ENCODE data around the gene GRM1.

GRM1 gene

DNA sequence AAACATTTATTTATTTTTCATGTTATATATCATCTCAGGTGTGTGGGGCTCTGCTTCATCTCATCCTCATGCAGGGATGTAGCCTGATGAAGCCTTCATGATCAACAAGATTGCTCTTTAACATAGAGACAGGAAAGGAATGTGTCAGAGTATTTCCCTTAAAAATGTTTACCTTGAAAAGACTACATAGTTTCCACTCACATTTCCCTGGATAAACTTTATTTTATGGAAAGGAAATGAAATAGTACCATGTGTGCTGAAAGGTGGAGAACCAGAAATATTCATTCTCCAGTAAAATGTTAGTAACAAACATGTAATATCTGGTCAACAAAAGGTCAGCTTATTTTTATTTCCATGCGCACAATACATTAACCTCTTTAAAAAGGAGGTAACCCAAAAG lies 155.8 kb downstream of the GRM1 start:
- Histone ChIP-seq H3K4me3 (replicated peaks; ENCODE audit: insufficient read depth, low read length) (no peak overlapping the region), H3K27me3 (ENCODE audit: insufficient read depth, poor library complexity, severe bottlenecking) (no peaks in the 10 kb centered on the region), H3K27ac (replicated peaks) (no peak overlapping the region)
- no peak for DNase-seq (ENCODE audit: low read depth in 1 of 2, low spot score in 1 of 2)
- TF ChIP-seq, protein P1, sequence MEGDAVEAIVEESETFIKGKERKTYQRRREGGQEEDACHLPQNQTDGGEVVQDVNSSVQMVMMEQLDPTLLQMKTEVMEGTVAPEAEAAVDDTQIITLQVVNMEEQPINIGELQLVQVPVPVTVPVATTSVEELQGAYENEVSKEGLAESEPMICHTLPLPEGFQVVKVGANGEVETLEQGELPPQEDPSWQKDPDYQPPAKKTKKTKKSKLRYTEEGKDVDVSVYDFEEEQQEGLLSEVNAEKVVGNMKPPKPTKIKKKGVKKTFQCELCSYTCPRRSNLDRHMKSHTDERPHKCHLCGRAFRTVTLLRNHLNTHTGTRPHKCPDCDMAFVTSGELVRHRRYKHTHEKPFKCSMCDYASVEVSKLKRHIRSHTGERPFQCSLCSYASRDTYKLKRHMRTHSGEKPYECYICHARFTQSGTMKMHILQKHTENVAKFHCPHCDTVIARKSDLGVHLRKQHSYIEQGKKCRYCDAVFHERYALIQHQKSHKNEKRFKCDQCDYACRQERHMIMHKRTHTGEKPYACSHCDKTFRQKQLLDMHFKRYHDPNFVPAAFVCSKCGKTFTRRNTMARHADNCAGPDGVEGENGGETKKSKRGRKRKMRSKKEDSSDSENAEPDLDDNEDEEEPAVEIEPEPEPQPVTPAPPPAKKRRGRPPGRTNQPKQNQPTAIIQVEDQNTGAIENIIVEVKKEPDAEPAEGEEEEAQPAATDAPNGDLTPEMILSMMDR (IDR thresholded peaks at IDR 0.05; ENCODE audit: insufficient read depth, low read length) = no peak
- TF ChIP-seq, protein P2, sequence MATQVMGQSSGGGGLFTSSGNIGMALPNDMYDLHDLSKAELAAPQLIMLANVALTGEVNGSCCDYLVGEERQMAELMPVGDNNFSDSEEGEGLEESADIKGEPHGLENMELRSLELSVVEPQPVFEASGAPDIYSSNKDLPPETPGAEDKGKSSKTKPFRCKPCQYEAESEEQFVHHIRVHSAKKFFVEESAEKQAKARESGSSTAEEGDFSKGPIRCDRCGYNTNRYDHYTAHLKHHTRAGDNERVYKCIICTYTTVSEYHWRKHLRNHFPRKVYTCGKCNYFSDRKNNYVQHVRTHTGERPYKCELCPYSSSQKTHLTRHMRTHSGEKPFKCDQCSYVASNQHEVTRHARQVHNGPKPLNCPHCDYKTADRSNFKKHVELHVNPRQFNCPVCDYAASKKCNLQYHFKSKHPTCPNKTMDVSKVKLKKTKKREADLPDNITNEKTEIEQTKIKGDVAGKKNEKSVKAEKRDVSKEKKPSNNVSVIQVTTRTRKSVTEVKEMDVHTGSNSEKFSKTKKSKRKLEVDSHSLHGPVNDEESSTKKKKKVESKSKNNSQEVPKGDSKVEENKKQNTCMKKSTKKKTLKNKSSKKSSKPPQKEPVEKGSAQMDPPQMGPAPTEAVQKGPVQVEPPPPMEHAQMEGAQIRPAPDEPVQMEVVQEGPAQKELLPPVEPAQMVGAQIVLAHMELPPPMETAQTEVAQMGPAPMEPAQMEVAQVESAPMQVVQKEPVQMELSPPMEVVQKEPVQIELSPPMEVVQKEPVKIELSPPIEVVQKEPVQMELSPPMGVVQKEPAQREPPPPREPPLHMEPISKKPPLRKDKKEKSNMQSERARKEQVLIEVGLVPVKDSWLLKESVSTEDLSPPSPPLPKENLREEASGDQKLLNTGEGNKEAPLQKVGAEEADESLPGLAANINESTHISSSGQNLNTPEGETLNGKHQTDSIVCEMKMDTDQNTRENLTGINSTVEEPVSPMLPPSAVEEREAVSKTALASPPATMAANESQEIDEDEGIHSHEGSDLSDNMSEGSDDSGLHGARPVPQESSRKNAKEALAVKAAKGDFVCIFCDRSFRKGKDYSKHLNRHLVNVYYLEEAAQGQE (IDR thresholded peaks at IDR 0.05; ENCODE audit: insufficient replicate concordance, low read depth) = no peak
- TF ChIP-seq SPI1 (IDR thresholded peaks at IDR 0.05; ENCODE audit: borderline replicate concordance, low read depth) = no peak
- no peak for TF ChIP-seq POLR2AphosphoS5 (IDR thresholded peaks at IDR 0.05; ENCODE audit: low read depth)
- TF ChIP-seq GABPA (IDR thresholded peaks at IDR 0.05; ENCODE audit: low read depth) = no peak

DNA sequence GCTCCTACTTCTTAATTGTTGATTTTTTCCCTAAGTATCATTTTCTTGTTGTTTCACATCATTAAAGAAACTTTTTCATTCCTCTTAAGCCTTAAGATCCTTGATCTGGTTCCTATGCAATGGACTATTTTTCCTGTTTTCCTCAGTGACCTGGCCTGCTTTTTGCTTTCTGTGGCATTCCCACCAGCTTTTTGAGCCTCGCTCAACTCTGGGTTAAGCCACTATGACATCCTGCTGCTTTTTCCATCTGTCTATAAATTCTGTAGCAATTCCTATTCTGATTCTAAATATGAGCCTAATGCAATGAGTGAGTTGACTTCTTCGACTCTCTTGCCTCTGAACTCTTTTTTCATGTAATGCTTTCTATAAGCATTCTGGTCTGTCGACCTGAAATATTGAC lies 160.3 kb downstream of the GRM1 start:
- H3K27me3 ChIP-seq (ENCODE audit: insufficient read depth, poor library complexity, severe bottlenecking) = peaks cover 2% of the 10 kb centered on the region
- no peak overlapping the region for H3K27ac ChIP-seq (replicated peaks)
- H3K4me3 ChIP-seq (replicated peaks; ENCODE audit: insufficient read depth, low read length) = no peak overlapping the region
- no peak for DNase-seq (ENCODE audit: low read depth in 1 of 2, low spot score in 1 of 2)
- TF ChIP-seq, protein P1 (IDR thresholded peaks at IDR 0.05; ENCODE audit: insufficient read depth, low read length) = no peak
- TF ChIP-seq POLR2AphosphoS5 (IDR thresholded peaks at IDR 0.05; ENCODE audit: low read depth) = no peak
- no peak for TF ChIP-seq SPI1 (IDR thresholded peaks at IDR 0.05; ENCODE audit: borderline replicate concordance, low read depth)
- no peak for TF ChIP-seq GABPA (IDR thresholded peaks at IDR 0.05; ENCODE audit: low read depth)
- TF ChIP-seq, protein P2 (IDR thresholded peaks at IDR 0.05; ENCODE audit: insufficient replicate concordance, low read depth) = no peak

- Histone ChIP-seq H3K27me3 (ENCODE audit: insufficient read depth, poor library complexity, severe bottlenecking) (peaks cover 2% of the 10 kb centered on the region), H3K4me3 (replicated peaks; ENCODE audit: insufficient read depth, low read length) (no peak overlapping the region), H3K27ac (replicated peaks) (no peak overlapping the region)
- no peak for DNase-seq (ENCODE audit: low read depth in 1 of 2, low spot score in 1 of 2)
- no peak for TF ChIP-seq GABPA (IDR thresholded peaks at IDR 0.05; ENCODE audit: low read depth)
- TF ChIP-seq, protein P1 (IDR thresholded peaks at IDR 0.05; ENCODE audit: insufficient read depth, low read length) = no peak
- no peak for TF ChIP-seq SPI1 (IDR thresholded peaks at IDR 0.05; ENCODE audit: borderline replicate concordance, low read depth)
- TF ChIP-seq POLR2AphosphoS5 (IDR thresholded peaks at IDR 0.05; ENCODE audit: low read depth) = no peak
- TF ChIP-seq, protein P2 (IDR thresholded peaks at IDR 0.05; ENCODE audit: insufficient replicate concordance, low read depth) = no peak
Measured at GRCh38 chr6:146190581-146190980, 161.7 kb downstream of the GRM1 start.

Measured in HL-60 (cell line).